Stimulated activated naive B cell treated with anti-CD40 and anti-IgM and Interleukin-4, amounts not matched to agents 10 μg/mL and 1 μg/mL and 100 μg/mL, for 72 hours (primary cell): ENCODE measurements around the gene CALHM5.

Experiments
- ATAC-seq, 2 donors: fragments of 150-1000 bp; cut with Tn5 transposase; replicated peaks; 2 replicates each; pipeline ENCODE4 v1.10.0; 2021; ENCODE audit warnings: moderate library complexity in 1 of 2
- DNase-seq: peaks from one replicate; pipeline ENCODE4 v3.0.0; 2021
- H3K27ac Mint-ChIP-seq: one replicate; pipeline ENCODE4 v1.8.0; 2022; ENCODE audit warnings: mild to moderate bottlenecking, mixed read lengths
- H3K27me3 Mint-ChIP-seq, 2 donors: one replicate each; pipeline ENCODE4 v1.8.0; 2022; ENCODE audit warnings: mixed read lengths in 2 of 2
- H3K36me3 Mint-ChIP-seq, 2 donors: one replicate each; pipeline ENCODE4 v1.8.0; 2022; ENCODE audit warnings: mixed read lengths in 2 of 2, mild to moderate bottlenecking in 1 of 2
- H3K4me1 Mint-ChIP-seq, 2 donors: one replicate each; pipeline ENCODE4 v1.8.0; 2022; ENCODE audit warnings: mixed read lengths in 2 of 2, mild to moderate bottlenecking in 1 of 2
- H3K4me3 Mint-ChIP-seq, 2 donors: one replicate each; pipeline ENCODE4 v1.8.0; 2022; ENCODE audit warnings: mild to moderate bottlenecking in 2 of 2, mixed read lengths in 2 of 2, moderate library complexity in 1 of 2
- H3K9me3 Mint-ChIP-seq, 2 donors: one replicate each; pipeline ENCODE4 v1.8.0; 2022; ENCODE audit warnings: mixed read lengths in 2 of 2, mild to moderate bottlenecking in 1 of 2

CALHM5 gene

DNA sequence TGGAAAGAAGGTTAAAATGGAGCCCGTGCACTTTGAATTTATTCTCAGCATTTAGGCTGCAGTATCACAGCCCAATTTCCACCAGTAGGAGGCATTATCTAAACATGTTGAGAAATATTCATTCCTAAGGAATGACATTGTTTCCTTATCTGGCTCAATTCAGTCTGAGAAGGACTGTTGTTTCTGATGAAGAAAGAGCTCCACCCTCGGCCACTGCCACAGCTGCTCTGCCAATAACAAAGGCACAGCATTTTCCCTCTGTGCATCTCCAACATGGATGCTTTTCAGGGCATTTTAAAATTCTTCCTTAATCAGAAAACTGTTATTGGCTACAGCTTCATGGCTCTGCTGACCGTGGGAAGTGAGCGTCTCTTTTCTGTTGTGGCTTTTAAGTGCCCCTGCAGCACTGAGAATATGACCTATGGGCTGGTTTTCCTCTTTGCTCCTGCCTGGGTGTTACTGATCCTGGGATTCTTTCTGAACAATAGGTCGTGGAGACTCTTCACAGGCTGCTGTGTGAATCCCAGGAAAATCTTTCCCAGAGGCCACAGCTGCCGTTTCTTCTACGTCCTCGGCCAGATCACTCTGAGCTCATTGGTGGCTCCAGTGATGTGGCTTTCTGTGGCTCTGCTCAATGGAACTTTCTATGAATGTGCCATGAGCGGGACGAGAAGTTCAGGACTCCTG, at the start of gene CALHM5:
Gene CALHM5, plus strand, starts transcription at position 216 of the 687 bp plus-strand sequence. Its CDS starts 58 bp downstream, at position 274.
- no peak for DNase-seq
- no peaks in the 10 kb centered on the region for H3K27me3 Mint-ChIP-seq
- no peak within 1 kb of the TSS for H3K4me3 Mint-ChIP-seq
- H3K27ac Mint-ChIP-seq: no peak within 1 kb of the TSS
- H3K9me3 Mint-ChIP-seq: peaks cover 0 to 8% of the 10 kb centered on the region in 2 donors
- ATAC-seq: no peak
- H3K4me1 Mint-ChIP-seq: peaks cover 8 to 13% of the 10 kb centered on the region in 2 donors
- H3K36me3 Mint-ChIP-seq: no peaks in the 10 kb centered on the region

DNA sequence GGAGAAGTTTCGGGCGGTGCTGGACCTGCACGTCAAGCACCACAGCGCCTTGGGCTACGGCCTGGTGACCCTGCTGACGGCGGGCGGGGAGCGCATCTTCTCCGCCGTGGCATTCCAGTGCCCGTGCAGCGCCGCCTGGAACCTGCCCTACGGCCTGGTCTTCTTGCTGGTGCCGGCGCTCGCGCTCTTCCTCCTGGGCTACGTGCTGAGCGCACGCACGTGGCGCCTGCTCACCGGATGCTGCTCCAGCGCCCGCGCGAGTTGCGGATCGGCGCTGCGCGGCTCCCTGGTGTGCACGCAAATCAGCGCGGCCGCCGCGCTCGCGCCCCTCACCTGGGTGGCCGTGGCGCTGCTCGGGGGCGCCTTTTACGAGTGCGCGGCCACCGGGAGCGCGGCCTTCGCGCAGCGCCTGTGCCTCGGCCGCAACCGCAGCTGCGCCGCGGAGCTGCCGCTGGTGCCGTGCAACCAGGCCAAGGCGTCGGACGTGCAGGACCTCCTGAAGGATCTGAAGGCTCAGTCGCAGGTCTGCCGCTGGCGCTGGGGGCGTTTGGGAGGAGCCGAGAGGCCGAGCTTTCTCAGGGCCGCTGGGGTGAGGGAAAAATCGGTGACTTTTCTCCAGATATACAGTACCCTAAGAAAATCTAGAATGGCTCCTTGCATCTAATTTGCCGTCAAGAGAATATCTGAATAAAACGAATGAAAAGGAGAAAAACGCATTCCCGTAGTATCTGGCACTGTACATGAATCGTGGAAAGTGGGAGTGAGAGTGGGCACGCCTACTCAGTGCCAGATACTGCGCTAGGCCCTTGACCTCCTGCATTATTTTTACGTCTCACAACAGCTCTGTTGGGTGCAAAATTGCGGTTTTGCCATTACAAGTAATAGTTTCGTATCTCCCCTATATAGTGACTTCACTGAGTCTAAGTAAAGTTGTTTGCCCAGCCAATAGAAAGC, 49.2 kb upstream of the CALHM5 start:
- H3K4me3 Mint-ChIP-seq: peak overlapping the region; percentile 79 to 89
- H3K9me3 Mint-ChIP-seq: no peaks in the 10 kb centered on the region
- H3K36me3 Mint-ChIP-seq: no peaks in the 10 kb centered on the region
- DNase-seq (peak; percentile 69), ATAC-seq (peak; percentile 81)
- H3K4me1 Mint-ChIP-seq: peaks cover 24 to 50% of the 10 kb centered on the region in 2 donors
- H3K27me3 Mint-ChIP-seq: no peaks in the 10 kb centered on the region
- peak overlapping the region; percentile 93 for H3K27ac Mint-ChIP-seq

GRCh38 chr6:116463301-116463700, 48.1 kb upstream of the CALHM5 start:
- Mint-ChIP-seq H3K27ac (no peak overlapping the region), H3K4me1 (peaks cover 24 to 54% of the 10 kb centered on the region in 2 donors), H3K4me3 (no peak overlapping the region), H3K36me3 (no peaks in the 10 kb centered on the region), H3K27me3 (no peaks in the 10 kb centered on the region), H3K9me3 (no peaks in the 10 kb centered on the region)
- DNase-seq: no peak
- no peak for ATAC-seq

DNA sequence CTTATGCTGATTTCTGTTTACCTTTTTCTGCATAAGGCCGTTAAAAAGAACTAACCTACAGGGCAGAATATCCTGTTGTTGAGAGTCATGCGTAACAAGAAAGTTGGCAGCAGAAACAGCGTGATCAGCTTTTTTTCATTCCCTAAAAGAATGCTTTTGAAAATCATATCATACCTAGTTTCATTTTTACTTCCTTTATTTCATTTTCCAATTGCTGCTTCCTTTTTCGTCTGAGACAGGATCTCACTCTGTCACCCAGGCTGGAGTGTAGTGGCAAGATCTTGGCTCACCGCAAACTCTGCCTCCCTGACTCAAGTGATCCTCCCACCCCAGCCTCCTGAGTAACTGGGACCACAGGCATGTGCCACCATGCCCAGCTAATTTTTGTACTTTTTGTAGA, 46.2 kb upstream of the CALHM5 start:
- Mint-ChIP-seq H3K4me3 (peak overlapping the region in 1 of 2 donors; percentile 35), H3K9me3 (no peaks in the 10 kb centered on the region), H3K36me3 (no peaks in the 10 kb centered on the region), H3K27ac (peak overlapping the region; percentile 6), H3K27me3 (no peaks in the 10 kb centered on the region), H3K4me1 (peaks cover 22 to 59% of the 10 kb centered on the region in 2 donors)
- ATAC-seq (peak; percentile 63 to 72), DNase-seq (peak; percentile 35)

- Mint-ChIP-seq H3K36me3 (no peaks in the 10 kb centered on the region), H3K4me1 (peaks cover 15 to 45% of the 10 kb centered on the region in 2 donors), H3K4me3 (no peak overlapping the region), H3K27me3 (no peaks in the 10 kb centered on the region), H3K9me3 (no peaks in the 10 kb centered on the region), H3K27ac (peak overlapping the region; percentile 38)
- ATAC-seq (no peak), DNase-seq (no peak)
Measured at GRCh38 chr6:116467096-116467495, 44.3 kb upstream of the CALHM5 start.

GRCh38 chr6:116467514-116467913, 43.9 kb upstream of the CALHM5 start:
- peaks cover 15 to 45% of the 10 kb centered on the region in 2 donors for H3K4me1 Mint-ChIP-seq
- H3K27ac Mint-ChIP-seq: peak overlapping the region; percentile 38
- DNase-seq: no peak
- H3K36me3 Mint-ChIP-seq: no peaks in the 10 kb centered on the region
- no peaks in the 10 kb centered on the region for H3K9me3 Mint-ChIP-seq
- H3K4me3 Mint-ChIP-seq: no peak overlapping the region
- no peaks in the 10 kb centered on the region for H3K27me3 Mint-ChIP-seq
- ATAC-seq: no peak

GRCh38 chr6:116468293-116468692, 43.1 kb upstream of the CALHM5 start:
- DNase-seq: no peak
- H3K27me3 Mint-ChIP-seq: no peaks in the 10 kb centered on the region
- no peaks in the 10 kb centered on the region for H3K36me3 Mint-ChIP-seq
- H3K9me3 Mint-ChIP-seq: peaks cover 0 to under 1% of the 10 kb centered on the region in 2 donors
- H3K27ac Mint-ChIP-seq: no peak overlapping the region
- H3K4me3 Mint-ChIP-seq: no peak overlapping the region
- no peak for ATAC-seq
- peaks cover 13 to 43% of the 10 kb centered on the region in 2 donors for H3K4me1 Mint-ChIP-seq

DNA sequence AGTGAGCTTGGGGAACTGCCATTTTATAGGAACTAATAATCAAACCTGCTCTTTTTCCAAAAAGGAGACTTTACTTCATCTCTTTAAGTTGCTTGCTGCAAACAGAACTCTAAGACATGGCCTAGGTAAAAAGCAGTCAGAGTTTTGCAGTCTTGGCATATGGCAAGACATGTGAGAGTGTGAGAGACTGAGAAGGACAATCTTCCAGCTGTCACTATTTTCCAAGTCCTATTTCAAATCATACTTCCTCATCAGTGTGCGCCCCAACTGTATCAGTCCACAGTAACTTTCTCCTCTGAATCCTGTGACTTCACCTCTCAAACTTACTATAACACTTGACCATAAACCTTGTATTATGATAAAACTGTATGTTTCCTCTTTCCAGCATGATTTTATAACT, 39.9 kb upstream of the CALHM5 start:
- H3K4me1 Mint-ChIP-seq: peaks cover 18 to 47% of the 10 kb centered on the region in 2 donors
- H3K9me3 Mint-ChIP-seq: peaks cover 0 to 2% of the 10 kb centered on the region in 2 donors
- H3K36me3 Mint-ChIP-seq: no peaks in the 10 kb centered on the region
- ATAC-seq (no peak), DNase-seq (no peak)
- H3K27me3 Mint-ChIP-seq: no peaks in the 10 kb centered on the region
- H3K4me3 Mint-ChIP-seq: no peak overlapping the region
- no peak overlapping the region for H3K27ac Mint-ChIP-seq

GRCh38 chr6:116472706-116473105, 38.7 kb upstream of the CALHM5 start:
- ATAC-seq (no peak), DNase-seq (no peak)
- no peak overlapping the region for H3K4me3 Mint-ChIP-seq
- peaks cover 2 to 4% of the 10 kb centered on the region in 2 donors for H3K9me3 Mint-ChIP-seq
- H3K27ac Mint-ChIP-seq: no peak overlapping the region
- no peaks in the 10 kb centered on the region for H3K36me3 Mint-ChIP-seq
- no peaks in the 10 kb centered on the region for H3K27me3 Mint-ChIP-seq
- H3K4me1 Mint-ChIP-seq: peaks cover 18 to 42% of the 10 kb centered on the region in 2 donors

DNA sequence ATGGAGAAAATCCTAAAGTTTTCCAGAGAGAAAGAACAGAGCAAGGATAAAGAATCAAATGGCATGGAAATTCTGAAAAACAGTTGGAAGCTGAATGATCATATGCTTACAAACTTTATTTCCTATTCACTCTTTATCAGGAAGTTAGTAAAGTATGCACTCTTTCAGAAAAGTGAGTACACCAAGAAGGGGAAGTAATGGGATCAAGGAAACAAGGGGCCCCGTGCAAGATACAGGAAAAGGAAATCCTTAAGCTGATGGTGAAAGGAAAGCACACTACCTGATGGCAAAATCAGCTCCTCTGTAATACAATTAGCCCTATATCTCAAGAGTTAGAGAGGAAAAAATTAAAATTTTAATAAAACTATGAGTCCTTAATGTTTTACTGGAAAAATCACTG, 36.3 kb upstream of the CALHM5 start:
- H3K27ac Mint-ChIP-seq: peak overlapping the region; percentile 92
- no peaks in the 10 kb centered on the region for H3K36me3 Mint-ChIP-seq
- peaks cover 4% of the 10 kb centered on the region in 2 donors for H3K9me3 Mint-ChIP-seq
- DNase-seq: no peak
- peak overlapping the region in 1 of 2 donors; percentile 70 for H3K4me3 Mint-ChIP-seq
- no peaks in the 10 kb centered on the region for H3K27me3 Mint-ChIP-seq
- no peak for ATAC-seq
- H3K4me1 Mint-ChIP-seq: peaks cover 18 to 37% of the 10 kb centered on the region in 2 donors

- Mint-ChIP-seq H3K27ac (peak overlapping the region; percentile 92), H3K4me1 (peaks cover 18 to 37% of the 10 kb centered on the region in 2 donors), H3K27me3 (no peaks in the 10 kb centered on the region), H3K36me3 (no peaks in the 10 kb centered on the region), H3K4me3 (peak overlapping the region; percentile 67 to 70), H3K9me3 (peaks cover 4% of the 10 kb centered on the region in 2 donors)
- peak; percentile 98 to 100 for ATAC-seq
- DNase-seq: peak; percentile 55
Measured at GRCh38 chr6:116476002-116476678, 35.3 kb upstream of the CALHM5 start.

- Mint-ChIP-seq H3K4me1 (no peaks in the 10 kb centered on the region), H3K27me3 (peaks cover 0 to 7% of the 10 kb centered on the region in 2 donors), H3K36me3 (no peaks in the 10 kb centered on the region), H3K9me3 (peaks cover 0 to 2% of the 10 kb centered on the region in 2 donors), H3K4me3 (no peak overlapping the region), H3K27ac (no peak overlapping the region)
- DNase-seq (no peak), ATAC-seq (no peak)
Measured at GRCh38 chr6:116482780-116483179, 28.7 kb upstream of the CALHM5 start.

GRCh38 chr6:116483616-116484015, 27.8 kb upstream of the CALHM5 start:
- H3K27ac Mint-ChIP-seq: no peak overlapping the region
- ATAC-seq: no peak
- no peaks in the 10 kb centered on the region for H3K36me3 Mint-ChIP-seq
- peaks cover 0 to 2% of the 10 kb centered on the region in 2 donors for H3K9me3 Mint-ChIP-seq
- DNase-seq: no peak
- no peak overlapping the region for H3K4me3 Mint-ChIP-seq
- no peaks in the 10 kb centered on the region for H3K4me1 Mint-ChIP-seq
- peaks cover 0 to 7% of the 10 kb centered on the region in 2 donors for H3K27me3 Mint-ChIP-seq

GRCh38 chr6:116485559-116486184, 25.8 kb upstream of the CALHM5 start:
- DNase-seq (no peak), ATAC-seq (no peak)
- no peaks in the 10 kb centered on the region for H3K4me1 Mint-ChIP-seq
- peaks cover 0 to 7% of the 10 kb centered on the region in 2 donors for H3K27me3 Mint-ChIP-seq
- H3K27ac Mint-ChIP-seq: no peak overlapping the region
- peaks cover 3 to 4% of the 10 kb centered on the region in 2 donors for H3K36me3 Mint-ChIP-seq
- no peak overlapping the region for H3K4me3 Mint-ChIP-seq
- peaks cover 0 to 5% of the 10 kb centered on the region in 2 donors for H3K9me3 Mint-ChIP-seq
